ENCODE measurements around the gene PLEKHG5. TPM values are rescaled to one million over a fixed set of nuclear protein-coding genes. Genes with fewer than 3 reads are reported as not detected.

PLEKHG5 gene
- total and polyA plus RNA-seq, 10 donors = 6.4 to 120 (median 59.4) TPM

DNA sequence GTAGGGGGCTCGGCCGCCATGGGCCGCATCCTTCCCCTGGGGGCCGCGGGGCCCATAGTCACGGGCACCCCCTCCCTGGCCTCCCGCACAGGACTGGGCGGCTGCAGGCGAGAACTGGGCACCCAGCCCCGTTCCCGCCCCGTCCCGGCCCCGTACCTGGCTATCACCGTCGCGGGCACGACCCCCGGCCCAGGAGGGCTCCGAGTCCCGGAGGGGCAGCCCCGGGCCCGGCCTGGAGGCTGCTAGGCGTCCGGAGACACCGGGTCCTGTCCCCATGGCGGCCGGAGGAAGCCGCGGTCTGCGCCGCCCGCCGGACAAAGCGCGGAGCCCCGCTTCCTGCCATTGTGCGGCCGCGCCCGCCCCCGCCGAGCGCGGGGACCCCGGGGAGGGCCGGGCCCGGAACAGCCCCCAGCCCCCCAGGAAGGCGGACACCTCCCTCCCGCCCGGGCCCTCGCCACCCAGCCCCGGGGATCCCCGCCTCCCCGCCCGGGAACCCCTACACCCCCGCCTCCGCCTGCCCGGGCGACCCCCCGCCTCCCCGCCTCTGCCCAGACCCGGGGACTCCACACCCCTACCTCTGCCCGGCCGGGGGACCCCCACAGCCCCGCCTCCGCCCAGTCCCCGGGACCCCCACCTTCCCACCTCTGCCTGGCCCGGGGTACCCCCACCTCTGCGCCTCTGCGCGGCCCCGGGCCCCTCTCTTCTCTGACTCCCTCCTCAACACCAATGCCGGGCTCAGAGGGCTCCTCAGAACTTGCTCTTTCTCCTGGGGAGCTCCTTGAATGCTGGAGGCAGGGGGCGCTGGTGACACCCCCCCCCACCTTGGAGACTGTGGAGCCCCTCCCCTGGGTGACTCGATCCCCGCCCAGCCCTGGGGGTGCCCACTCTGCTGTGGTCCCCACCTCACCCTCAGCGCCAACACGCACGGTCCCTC, 6.0 kb downstream of the PLEKHG5 start:
- TF ChIP-seq POLR2A (IDR thresholded peaks at IDR 0.05) (no peak), POLR2AphosphoS5 (IDR thresholded peaks at IDR 0.05) (peak in 2 of 3 donors; percentile 27 to 29)
- TF ChIP-seq, protein P1, sequence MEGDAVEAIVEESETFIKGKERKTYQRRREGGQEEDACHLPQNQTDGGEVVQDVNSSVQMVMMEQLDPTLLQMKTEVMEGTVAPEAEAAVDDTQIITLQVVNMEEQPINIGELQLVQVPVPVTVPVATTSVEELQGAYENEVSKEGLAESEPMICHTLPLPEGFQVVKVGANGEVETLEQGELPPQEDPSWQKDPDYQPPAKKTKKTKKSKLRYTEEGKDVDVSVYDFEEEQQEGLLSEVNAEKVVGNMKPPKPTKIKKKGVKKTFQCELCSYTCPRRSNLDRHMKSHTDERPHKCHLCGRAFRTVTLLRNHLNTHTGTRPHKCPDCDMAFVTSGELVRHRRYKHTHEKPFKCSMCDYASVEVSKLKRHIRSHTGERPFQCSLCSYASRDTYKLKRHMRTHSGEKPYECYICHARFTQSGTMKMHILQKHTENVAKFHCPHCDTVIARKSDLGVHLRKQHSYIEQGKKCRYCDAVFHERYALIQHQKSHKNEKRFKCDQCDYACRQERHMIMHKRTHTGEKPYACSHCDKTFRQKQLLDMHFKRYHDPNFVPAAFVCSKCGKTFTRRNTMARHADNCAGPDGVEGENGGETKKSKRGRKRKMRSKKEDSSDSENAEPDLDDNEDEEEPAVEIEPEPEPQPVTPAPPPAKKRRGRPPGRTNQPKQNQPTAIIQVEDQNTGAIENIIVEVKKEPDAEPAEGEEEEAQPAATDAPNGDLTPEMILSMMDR (IDR thresholded peaks at IDR 0.05 in 8 of 11, conservative IDR thresholded peaks at IDR 0.05 in 3 of 11) = peak in 1 of 11 experiments; percentile 6
- Histone ChIP-seq H3K4me1 (peaks cover 6 to 71% (median 43%) of the 10 kb centered on the region in 6 donors), H3K4me3 (peak overlapping the region; percentile 20 to 68 (median 40)), H3K36me3 (no peaks in the 10 kb centered on the region), H3K9me3 (no peaks in the 10 kb centered on the region), H3K27ac (peak overlapping the region in 6 of 8 donors; percentile 55 to 86 (median 81)), H3K27me3 (replicated peaks in 1 of 7) (peaks cover 0 to 47% (median 19%) of the 10 kb centered on the region in 7 donors)
- intact Hi-C loops (cut with DNase I; ENCODE audit: low total_unique reads) = loop anchor here (5.0 kb wide), 2 partner anchors 62 to 162 kb away; no protein-coding TSS in a partner anchor
- 2 to 5% (median 4%) methylated on average over 24 to 80 of the region's 80 CpGs for WGBS, 5 donors
- no peak for DNase-seq

DNA sequence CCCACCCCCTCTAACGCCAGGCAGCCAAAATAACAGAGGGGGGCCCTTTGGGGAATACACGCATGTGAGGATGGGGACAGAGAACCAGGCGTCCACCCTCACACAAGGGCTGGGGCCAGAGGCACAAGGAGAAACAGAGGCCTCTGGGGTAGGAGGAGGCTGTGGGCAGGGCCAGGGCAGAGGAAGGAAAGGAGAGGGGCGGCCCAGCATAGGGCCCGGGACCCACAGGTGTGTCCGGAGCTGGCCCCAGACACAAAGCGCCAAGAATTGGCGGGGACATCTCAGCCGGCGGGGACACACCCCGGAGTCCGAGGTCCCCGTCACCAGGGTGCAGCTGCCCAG, 6.7 kb downstream of the PLEKHG5 start:
- TF ChIP-seq POLR2A (IDR thresholded peaks at IDR 0.05) (no peak), POLR2AphosphoS5 (IDR thresholded peaks at IDR 0.05) (peak in 1 of 3 donors; percentile 43)
- TF ChIP-seq, protein P1 (IDR thresholded peaks at IDR 0.05 in 8 of 11, conservative IDR thresholded peaks at IDR 0.05 in 3 of 11) = no peak
- Histone ChIP-seq H3K27me3 (replicated peaks in 1 of 7) (peaks cover 0 to 41% (median 19%) of the 10 kb centered on the region in 7 donors), H3K4me3 (peak overlapping the region; percentile 20 to 68 (median 40)), H3K9me3 (no peaks in the 10 kb centered on the region), H3K4me1 (peaks cover 2 to 65% (median 37%) of the 10 kb centered on the region in 6 donors), H3K27ac (peak overlapping the region in 6 of 8 donors; percentile 55 to 86 (median 81)), H3K36me3 (no peaks in the 10 kb centered on the region)
- 12 to 27% (median 16%) methylated on average over 9 to 13 of the region's 13 CpGs for WGBS, 5 donors
- DNase-seq = no peak
- intact Hi-C loops (cut with DNase I; ENCODE audit: low total_unique reads) = loop anchor here (5.0 kb wide), 2 partner anchors 63 to 163 kb away; no protein-coding TSS in a partner anchor

DNA sequence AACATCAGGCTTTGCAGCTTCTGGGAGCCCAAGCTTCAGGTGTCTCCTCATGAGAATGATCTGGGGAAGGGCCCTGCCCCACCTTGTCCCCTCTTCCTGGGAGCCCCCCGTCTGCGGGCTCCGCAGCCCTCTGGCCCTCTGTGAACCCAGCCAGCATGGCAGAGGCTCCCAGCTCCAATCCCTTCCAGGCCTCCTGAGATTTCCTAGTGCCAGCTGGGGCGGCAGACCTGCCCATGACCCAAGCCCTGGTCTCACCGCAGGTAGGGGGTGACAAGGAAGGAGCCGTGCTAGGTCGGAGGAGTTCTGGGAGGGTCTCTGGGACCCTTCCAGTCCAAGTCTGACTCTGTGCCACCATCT, 7.7 kb downstream of the PLEKHG5 start:
- Histone ChIP-seq H3K27ac (peak overlapping the region in 1 of 8 donors; percentile 76), H3K27me3 (replicated peaks in 1 of 7) (peaks cover 0 to 37% (median 19%) of the 10 kb centered on the region in 7 donors), H3K36me3 (no peaks in the 10 kb centered on the region), H3K4me1 (peaks cover 0 to 54% (median 31%) of the 10 kb centered on the region in 6 donors), H3K4me3 (peak overlapping the region in 1 of 8 donors; percentile 68), H3K9me3 (no peaks in the 10 kb centered on the region)
- TF ChIP-seq, protein P1 (IDR thresholded peaks at IDR 0.05 in 8 of 11, conservative IDR thresholded peaks at IDR 0.05 in 3 of 11) = no peak
- TF ChIP-seq POLR2A (IDR thresholded peaks at IDR 0.05) (no peak), POLR2AphosphoS5 (IDR thresholded peaks at IDR 0.05) (no peak)
- WGBS, 5 donors = 80 to 94% (median 92%) methylated on average over 5 to 7 of the region's 7 CpGs
- intact Hi-C loops (cut with DNase I; ENCODE audit: low total_unique reads) = no loop called here
- DNase-seq = no peak

Measured in spleen (tissue), 11 donors.